HepG2 (cell line): ENCODE measurements around the gene ABHD1. TPM values are rescaled to one million over a fixed set of nuclear protein-coding genes. Genes with fewer than 3 reads are reported as not detected.

ENCODE experiments used
- ATF7-NPFF ChIP-seq: sonication (generic); formaldehyde crosslinking; IDR thresholded peaks from 2 replicates; pipeline ENCODE4 v1.8.1; 2023; ENCODE audit warnings: mild to moderate bottlenecking, low read depth, missing genetic modification reagents, moderate library complexity
- DPF2 ChIP-seq: sonication (generic); formaldehyde crosslinking; IDR thresholded peaks from 2 replicates; pipeline ENCODE4 v1.4.0; 2020; ENCODE audit warnings: mild to moderate bottlenecking, low read depth, missing genetic modification reagents, borderline replicate concordance
- EEA1 ChIP-seq: sonication (generic); formaldehyde crosslinking; IDR thresholded peaks from 2 replicates; pipeline ENCODE4 v1.5.1; 2020; ENCODE audit warnings: mild to moderate bottlenecking, missing genetic modification reagents, borderline replicate concordance
- HDAC1 ChIP-seq: sonication (generic); formaldehyde crosslinking; IDR thresholded peaks from 2 replicates; pipeline ENCODE4 v1.5.1; 2020; ENCODE audit warnings: mild to moderate bottlenecking, missing genetic modification reagents
- HDAC6 ChIP-seq: fragments of 200-600 bp; sonication (generic); IDR thresholded peaks from 2 replicates; pipeline ENCODE4 v1.7.0; 2017; ENCODE audit warnings: mild to moderate bottlenecking, antibody characterized with exemption, low read length, low read depth
- HMG20A ChIP-seq: IDR thresholded peaks from 2 replicates; pipeline ENCODE4 v1.6.1; 2016; ENCODE audit warnings: borderline replicate concordance
- JARID2 ChIP-seq: sonication (generic); formaldehyde crosslinking; IDR thresholded peaks from 2 replicates; pipeline ENCODE4 v1.8.1; 2023; ENCODE audit warnings: missing genetic modification reagents, inconsistent platforms; ENCODE audit not compliant: insufficient replicate concordance
- NBN ChIP-seq: fragments of 450-650 bp; conservative IDR thresholded peaks from 2 replicates; pipeline ENCODE4 v1.6.1; 2017
- NFYB ChIP-seq: sonication (generic); formaldehyde crosslinking; IDR thresholded peaks from 2 replicates; pipeline ENCODE4 v1.4.0; 2020; ENCODE audit warnings: missing genetic modification reagents
- NKX3-1 ChIP-seq: sonication (generic); formaldehyde crosslinking; IDR thresholded peaks from 2 replicates; pipeline ENCODE4 v1.5.0; 2020; ENCODE audit warnings: missing genetic modification reagents
- PHF5A ChIP-seq: IDR thresholded peaks from one replicate; pipeline ENCODE4 v1.6.1; 2018; ENCODE audit warnings: low read depth, missing genetic modification reagents; ENCODE audit not compliant: unreplicated experiment
- POGZ ChIP-seq: sonication (generic); formaldehyde crosslinking; IDR thresholded peaks from 2 replicates; pipeline ENCODE4 v1.4.0; 2020; ENCODE audit warnings: mild to moderate bottlenecking, missing genetic modification reagents
- RXRB ChIP-seq: IDR thresholded peaks from 2 replicates; pipeline ENCODE4 v1.6.1; 2016; ENCODE audit warnings: borderline replicate concordance, missing genetic modification reagents, missing compliant biosample characterization
- SALL2 ChIP-seq: sonication (generic); formaldehyde crosslinking; IDR thresholded peaks from 2 replicates; pipeline ENCODE4 v1.8.1; 2023; ENCODE audit warnings: mild to moderate bottlenecking, missing genetic modification reagents, inconsistent platforms
- SATB2 ChIP-seq: sonication (generic); formaldehyde crosslinking; IDR thresholded peaks from 2 replicates; pipeline ENCODE4 v1.5.0; 2020; ENCODE audit warnings: missing genetic modification reagents
- SKI ChIP-seq: fragments of 450-650 bp; IDR thresholded peaks from one replicate; pipeline ENCODE4 v1.6.1; 2018; ENCODE audit warnings: mild to moderate bottlenecking; ENCODE audit not compliant: partially characterized antibody
- SOX6 ChIP-seq, 2 experiments: fragments of 450-650 bp in 1 of 2; sonication (generic) in 1 of 2; formaldehyde crosslinking in 1 of 2; IDR thresholded peaks; 2 replicates each; pipeline versions ENCODE4 v1.4.0 to v1.6.1; 2017 to 2020; ENCODE audit warnings: antibody characterized with exemption in 1 of 2, mild to moderate bottlenecking in 1 of 2, missing genetic modification reagents in 1 of 2
- SPEN ChIP-seq: sonication (generic); formaldehyde crosslinking; IDR thresholded peaks from 2 replicates; pipeline ENCODE4 v1.5.1; 2020; ENCODE audit warnings: low read depth, mild to moderate bottlenecking, missing genetic modification reagents
- TAF1 ChIP-seq: sonication (generic); formaldehyde crosslinking; IDR thresholded peaks from 2 replicates; pipeline ENCODE4 v1.4.0; 2020; ENCODE audit warnings: missing genetic modification reagents
- ZNF235 ChIP-seq: sonication (generic); formaldehyde crosslinking; IDR thresholded peaks from 2 replicates; pipeline ENCODE4 v1.8.1; 2023; ENCODE audit warnings: mild to moderate bottlenecking, missing genetic modification reagents, borderline replicate concordance
- ZNF724P ChIP-seq: sonication (generic); formaldehyde crosslinking; IDR thresholded peaks from 2 replicates; pipeline ENCODE4 v1.8.0; 2022; ENCODE audit warnings: missing genetic modification reagents, borderline replicate concordance
- polyA plus RNA-seq, 8 experiments: library from polyadenylated mRNA; depleted of rRNA in 3 of 8; stranded (reverse) in 7 of 8; unstranded in 1 of 8; fragments of >200 nt; fragmentation: Illumina TruSeq in 4 of 8; extraction: Trizol in 4 of 8; gene quantifications; 2 replicates each; pipeline versions ENCODE4 v1.2.1 to v1.2.3, GENCODE V29; 2011 to 2016; ENCODE audit warnings: low read depth in 4 of 8, missing spikeins in 1 of 8, mixed read lengths in 1 of 8; ENCODE audit not compliant: insufficient read depth in 1 of 8
- total RNA-seq, 5 experiments: library from RNA; depleted of rRNA; stranded (reverse); fragments of >200 nt; fragmentation: Illumina TruSeq; extraction: Trizol; gene quantifications; 2 replicates each; pipeline ENCODE4 v1.2.3, GENCODE V29; 2016; ENCODE audit warnings: low read depth in 1 of 5
- TF ChIP-seq, protein P1 (sequence below): sonication (generic); formaldehyde crosslinking; IDR thresholded peaks from 2 replicates; pipeline ENCODE4 v1.5.0; 2020; ENCODE audit warnings: mild to moderate bottlenecking, missing genetic modification reagents, borderline replicate concordance
- TF ChIP-seq, protein P2 (sequence below): sonication (generic); formaldehyde crosslinking; IDR thresholded peaks from 2 replicates; pipeline ENCODE4 v1.4.0; 2020; ENCODE audit warnings: missing genetic modification reagents
- TF ChIP-seq, protein P3 (sequence below): sonication (generic); formaldehyde crosslinking; IDR thresholded peaks from 2 replicates; pipeline ENCODE4 v1.4.0; 2020; ENCODE audit warnings: mild to moderate bottlenecking, missing genetic modification reagents
- TF ChIP-seq, protein P4 (sequence below): IDR thresholded peaks from 2 replicates; pipeline ENCODE4 v1.6.1; 2016; ENCODE audit warnings: missing genetic modification reagents, missing compliant biosample characterization

The ABHD1 gene
- total and polyA plus RNA-seq, 2 of the 13 experiments (the other 11 are each of a cell fraction or from before 2014, with no cell fraction given): 0.04 to 0.81 TPM

DNA sequence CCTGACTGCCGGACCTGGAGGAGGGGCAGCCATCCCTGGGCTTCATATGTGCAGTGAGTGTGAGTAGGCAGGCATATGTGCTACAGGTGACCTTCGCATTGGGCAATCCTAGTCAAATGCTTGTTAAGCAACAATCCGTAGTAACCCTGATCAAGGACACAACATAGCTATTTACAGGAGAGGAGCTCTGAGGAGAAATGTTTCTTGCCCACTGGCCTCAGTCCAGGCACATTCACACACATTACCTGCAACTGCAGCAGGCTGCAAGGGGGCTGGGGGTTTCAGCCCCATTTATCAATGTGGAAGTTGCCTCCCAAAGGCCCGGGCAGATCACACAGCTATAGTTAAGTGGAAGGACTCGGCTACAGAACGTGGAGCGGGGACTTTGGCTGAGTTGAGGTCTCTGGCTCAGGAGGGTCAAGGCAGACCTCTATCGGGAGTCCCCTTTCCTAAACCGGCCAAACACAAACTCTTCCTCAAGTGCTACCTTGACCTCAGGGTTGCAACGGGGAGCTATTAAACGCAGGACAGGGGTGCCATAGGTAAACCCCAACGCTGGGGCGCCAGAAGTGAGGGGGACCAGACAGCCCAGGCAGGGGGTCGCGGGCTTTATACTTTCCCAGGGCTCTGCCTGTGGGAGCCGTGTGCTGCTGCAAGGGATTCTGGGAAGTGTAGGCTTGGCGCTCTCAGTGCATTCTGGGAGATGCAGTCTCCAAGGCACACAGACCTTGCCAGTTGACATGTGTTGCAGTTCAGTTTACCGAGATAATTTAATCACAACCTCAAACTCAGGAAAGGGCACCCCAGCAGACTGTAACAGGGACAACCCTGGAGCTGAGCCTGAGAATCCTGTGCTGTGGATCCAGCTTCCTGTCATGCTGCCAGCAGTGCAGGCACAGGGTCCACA is 27.6 kb upstream of the ABHD1 start (continued):
- TF ChIP-seq, protein P1, sequence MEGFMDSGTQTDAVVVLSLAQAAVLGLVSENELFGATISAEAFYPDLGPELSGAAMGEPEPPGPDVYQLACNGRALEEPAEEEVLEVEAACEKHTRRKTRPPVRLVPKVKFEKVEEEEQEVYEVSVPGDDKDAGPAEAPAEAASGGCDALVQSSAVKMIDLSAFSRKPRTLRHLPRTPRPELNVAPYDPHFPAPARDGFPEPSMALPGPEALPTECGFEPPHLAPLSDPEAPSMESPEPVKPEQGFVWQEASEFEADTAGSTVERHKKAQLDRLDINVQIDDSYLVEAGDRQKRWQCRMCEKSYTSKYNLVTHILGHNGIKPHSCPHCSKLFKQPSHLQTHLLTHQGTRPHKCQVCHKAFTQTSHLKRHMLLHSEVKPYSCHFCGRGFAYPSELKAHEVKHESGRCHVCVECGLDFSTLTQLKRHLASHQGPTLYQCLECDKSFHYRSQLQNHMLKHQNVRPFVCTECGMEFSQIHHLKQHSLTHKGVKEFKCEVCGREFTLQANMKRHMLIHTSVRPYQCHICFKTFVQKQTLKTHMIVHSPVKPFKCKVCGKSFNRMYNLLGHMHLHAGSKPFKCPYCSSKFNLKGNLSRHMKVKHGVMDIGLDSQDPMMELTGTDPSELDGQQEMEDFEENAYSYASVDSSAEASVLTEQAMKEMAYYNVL: peak; percentile 93
- no peak for TF ChIP-seq NFYB
- no peak for TF ChIP-seq SATB2 (CRISPR knock-in tag)
- TF ChIP-seq SPEN (CRISPR knock-in tag): peak; percentile 73; the same call in 1 of the 2 replicates
- TF ChIP-seq NBN: no peak
- TF ChIP-seq PHF5A (CRISPR knock-in tag): peak; percentile 89
- TF ChIP-seq SOX6 (IDR thresholded peaks at IDR 0.05): no peak
- peak; percentile 94 for TF ChIP-seq SOX6 (CRISPR knock-in tag; IDR thresholded peaks at IDR 0.05)
- TF ChIP-seq, protein P2, sequence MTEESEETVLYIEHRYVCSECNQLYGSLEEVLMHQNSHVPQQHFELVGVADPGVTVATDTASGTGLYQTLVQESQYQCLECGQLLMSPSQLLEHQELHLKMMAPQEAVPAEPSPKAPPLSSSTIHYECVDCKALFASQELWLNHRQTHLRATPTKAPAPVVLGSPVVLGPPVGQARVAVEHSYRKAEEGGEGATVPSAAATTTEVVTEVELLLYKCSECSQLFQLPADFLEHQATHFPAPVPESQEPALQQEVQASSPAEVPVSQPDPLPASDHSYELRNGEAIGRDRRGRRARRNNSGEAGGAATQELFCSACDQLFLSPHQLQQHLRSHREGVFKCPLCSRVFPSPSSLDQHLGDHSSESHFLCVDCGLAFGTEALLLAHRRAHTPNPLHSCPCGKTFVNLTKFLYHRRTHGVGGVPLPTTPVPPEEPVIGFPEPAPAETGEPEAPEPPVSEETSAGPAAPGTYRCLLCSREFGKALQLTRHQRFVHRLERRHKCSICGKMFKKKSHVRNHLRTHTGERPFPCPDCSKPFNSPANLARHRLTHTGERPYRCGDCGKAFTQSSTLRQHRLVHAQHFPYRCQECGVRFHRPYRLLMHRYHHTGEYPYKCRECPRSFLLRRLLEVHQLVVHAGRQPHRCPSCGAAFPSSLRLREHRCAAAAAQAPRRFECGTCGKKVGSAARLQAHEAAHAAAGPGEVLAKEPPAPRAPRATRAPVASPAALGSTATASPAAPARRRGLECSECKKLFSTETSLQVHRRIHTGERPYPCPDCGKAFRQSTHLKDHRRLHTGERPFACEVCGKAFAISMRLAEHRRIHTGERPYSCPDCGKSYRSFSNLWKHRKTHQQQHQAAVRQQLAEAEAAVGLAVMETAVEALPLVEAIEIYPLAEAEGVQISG (CRISPR knock-in tag): peak; percentile 87
- TF ChIP-seq EEA1 (CRISPR knock-in tag): no peak
- no peak for TF ChIP-seq HDAC6
- peak; percentile 85 for TF ChIP-seq JARID2 (CRISPR knock-in tag)
- peak; percentile 96 for TF ChIP-seq RXRB
- TF ChIP-seq, protein P3, sequence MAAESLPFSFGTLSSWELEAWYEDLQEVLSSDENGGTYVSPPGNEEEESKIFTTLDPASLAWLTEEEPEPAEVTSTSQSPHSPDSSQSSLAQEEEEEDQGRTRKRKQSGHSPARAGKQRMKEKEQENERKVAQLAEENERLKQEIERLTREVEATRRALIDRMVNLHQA (CRISPR knock-in tag): 0 out of 2 replicates have a peak, but pooled peaks have one; percentile 38
- TF ChIP-seq TAF1 (CRISPR knock-in tag): no peak
- peak; percentile 92 for TF ChIP-seq HDAC1 (CRISPR knock-in tag)
- TF ChIP-seq SALL2: peak; percentile 80
- peak; percentile 79 for TF ChIP-seq ATF7-NPFF (CRISPR knock-in tag)
- no peak for TF ChIP-seq ZNF235 (CRISPR knock-in tag)
- TF ChIP-seq POGZ: peak; percentile 82
- peak; percentile 91 for TF ChIP-seq HMG20A (CRISPR knock-in tag)
- TF ChIP-seq DPF2: peak; percentile 93
- TF ChIP-seq ZNF724P: no peak
- peak; percentile 77; the same call in 1 of the 2 replicates for TF ChIP-seq NKX3-1 (CRISPR knock-in tag)
- peak; percentile 28 for TF ChIP-seq SKI
- TF ChIP-seq, protein P4, sequence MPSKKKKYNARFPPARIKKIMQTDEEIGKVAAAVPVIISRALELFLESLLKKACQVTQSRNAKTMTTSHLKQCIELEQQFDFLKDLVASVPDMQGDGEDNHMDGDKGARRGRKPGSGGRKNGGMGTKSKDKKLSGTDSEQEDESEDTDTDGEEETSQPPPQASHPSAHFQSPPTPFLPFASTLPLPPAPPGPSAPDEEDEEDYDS: peak; percentile 94
